GM18867 (cell line): ENCODE data around the gene FADS6.

ENCODE experiments used
- ATAC-seq: cut with Tn5 transposase; IDR thresholded peaks from one replicate; pipeline ENCODE4 v1.9.1; 2021; ENCODE audit warnings: mild to moderate bottlenecking, moderate library complexity; ENCODE audit not compliant: unreplicated experiment

Gene FADS6

DNA sequence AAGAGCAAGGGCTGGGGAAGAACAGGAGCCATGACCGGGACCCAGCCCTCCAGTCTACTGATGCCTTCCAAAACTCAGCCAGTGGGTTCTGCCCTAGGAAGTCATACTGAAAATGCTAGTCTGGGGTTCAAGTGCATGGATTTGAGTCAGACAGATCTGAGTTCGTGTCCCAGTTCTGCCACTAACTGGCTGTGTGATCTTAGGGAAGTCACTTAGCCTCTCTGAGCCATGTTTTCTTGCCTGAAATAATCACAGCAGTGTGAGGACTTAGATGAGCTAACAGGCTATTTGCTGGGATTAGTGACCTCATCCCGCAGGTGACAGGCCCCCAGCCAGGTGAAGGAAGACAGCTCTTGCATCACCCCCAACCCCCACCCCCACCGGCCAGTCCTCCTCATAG is 38.1 kb downstream of the FADS6 start:
- ATAC-seq: no peak

GRCh38 chr17:74854792-74855191 is 38.6 kb downstream of the FADS6 start:
- ATAC-seq: no peak

DNA sequence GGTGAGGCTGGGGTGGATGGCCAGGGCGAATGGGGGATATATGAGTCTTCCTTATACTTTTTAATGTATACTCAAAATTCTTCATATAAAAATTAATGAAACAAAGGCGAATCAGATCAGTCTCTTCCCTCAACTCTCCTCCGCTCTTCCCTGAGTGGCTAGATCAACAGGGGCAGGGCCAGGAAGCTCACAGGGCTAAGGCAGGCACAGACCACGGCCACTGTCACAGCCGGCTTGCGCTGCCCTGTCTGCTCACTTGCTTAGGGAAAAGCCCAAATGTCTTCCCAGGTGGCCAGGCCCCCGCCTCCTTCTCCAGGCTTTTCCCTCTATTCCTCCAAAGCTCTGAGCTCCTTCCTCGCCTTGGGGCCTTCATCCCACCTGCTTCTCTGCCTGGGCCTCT is 39.8 kb downstream of the FADS6 start:
- ATAC-seq: no peak

- ATAC-seq: no peak
These were observed 40.4 kb downstream of the FADS6 start for GRCh38 chr17:74853048-74853397.

- ATAC-seq: no peak
These were observed 41.0 kb downstream of the FADS6 start for GRCh38 chr17:74852237-74853047.

DNA sequence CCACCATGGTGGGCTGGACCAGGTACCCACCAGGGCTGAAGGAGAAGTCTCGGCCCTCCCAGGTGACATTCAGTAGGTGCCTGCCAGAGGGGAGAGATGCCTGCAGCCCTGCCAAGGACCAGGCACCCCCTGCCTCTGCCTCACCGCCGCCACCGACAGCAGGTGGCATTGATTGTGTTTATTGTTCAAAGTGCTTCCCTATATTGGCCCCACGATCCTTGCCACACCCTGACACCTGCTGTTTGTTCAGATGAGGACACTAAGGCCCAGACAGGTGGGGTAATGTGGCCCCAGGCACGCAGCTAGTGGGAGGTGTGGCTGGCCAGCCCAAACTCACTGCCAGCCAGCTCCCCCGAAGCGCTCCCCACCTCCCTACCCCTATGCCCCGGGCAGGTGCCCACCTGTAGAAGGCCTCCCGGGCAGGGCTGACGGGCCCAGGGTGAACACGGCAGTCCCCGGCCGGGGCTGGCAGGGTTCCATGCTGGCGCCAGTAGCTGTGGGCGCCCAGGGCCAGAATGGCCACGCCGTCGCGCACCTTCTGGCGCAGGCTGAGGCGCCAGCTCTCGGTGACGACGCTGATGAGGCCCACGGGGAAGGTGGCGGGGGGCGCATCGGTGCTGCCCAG is 41.7 kb downstream of the FADS6 start:
- ATAC-seq: no peak

GRCh38 chr17:74850914-74851313 is 42.5 kb downstream of the FADS6 start:
- no peak for ATAC-seq

- no peak for ATAC-seq
These were observed 43.1 kb downstream of the FADS6 start for GRCh38 chr17:74850310-74850709.

- no peak for ATAC-seq
These were observed 44.6 kb downstream of the FADS6 start for GRCh38 chr17:74848656-74849399.

DNA sequence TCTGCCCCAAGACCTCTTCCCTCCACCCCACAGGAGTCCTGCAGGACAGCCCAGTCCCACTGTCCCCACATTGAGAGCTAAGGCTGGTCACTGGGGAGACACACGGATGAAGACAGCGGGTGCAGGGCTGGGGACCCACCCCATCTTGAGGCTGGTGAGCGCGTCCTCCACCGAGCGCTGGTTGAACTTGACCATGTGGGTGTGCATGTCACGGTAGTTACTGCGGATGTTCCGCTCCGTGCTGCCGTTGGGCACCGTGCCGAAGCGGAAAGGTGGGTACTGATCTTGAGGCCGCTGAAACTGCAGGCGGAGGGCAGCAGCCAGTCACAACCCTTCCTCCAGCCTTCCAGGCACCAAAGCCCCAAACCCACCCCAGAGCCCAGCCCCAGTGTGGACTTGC is 46.8 kb downstream of the FADS6 start:
- no peak for ATAC-seq

- no peak for ATAC-seq
These were observed 50.1 kb downstream of the FADS6 start for GRCh38 chr17:74843352-74843627.

GRCh38 chr17:74842599-74843351 is 50.7 kb downstream of the FADS6 start:
- ATAC-seq: no peak

- ATAC-seq: no peak
These were observed 51.3 kb downstream of the FADS6 start for GRCh38 chr17:74842146-74842598.

DNA sequence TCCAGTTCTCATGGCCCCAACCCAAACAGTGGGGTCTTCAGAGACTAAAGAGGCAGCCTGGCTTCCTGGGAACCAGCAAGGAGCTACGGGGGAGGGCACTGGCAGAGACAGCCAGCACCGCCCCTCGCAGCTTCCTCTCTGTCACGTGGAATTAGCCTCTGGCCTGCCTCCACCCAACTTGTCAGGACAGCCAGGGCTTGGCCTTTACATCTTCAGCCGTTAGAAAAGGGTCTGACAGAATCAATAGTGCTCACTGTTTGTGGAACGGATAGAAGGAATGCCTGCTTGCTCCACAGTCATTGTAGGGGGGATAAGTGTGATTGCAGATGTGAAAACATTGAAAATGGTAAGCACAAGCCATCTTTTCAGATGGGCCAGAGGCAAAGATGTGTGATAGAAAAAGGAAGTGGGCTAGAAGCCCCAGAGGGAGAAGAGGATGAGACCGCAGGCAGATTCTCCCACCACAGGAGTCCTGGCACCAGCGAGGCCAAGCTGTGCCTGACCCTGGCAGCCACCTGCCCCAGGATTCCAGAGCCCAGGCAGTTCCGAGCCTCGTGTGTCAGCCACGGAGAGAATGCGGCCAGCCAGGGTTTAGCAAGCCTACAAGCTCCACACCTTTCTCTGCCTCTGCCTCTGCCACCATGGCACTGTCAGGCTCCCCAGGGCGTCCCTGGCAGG is 52.3 kb downstream of the FADS6 start:
- no peak for ATAC-seq

GRCh38 chr17:74839990-74840852 is 53.2 kb downstream of the FADS6 start:
- ATAC-seq: no peak

GRCh38 chr17:74838274-74838673 is 55.2 kb downstream of the FADS6 start:
- no peak for ATAC-seq

GRCh38 chr17:74836691-74837467 is 56.6 kb downstream of the FADS6 start:
- ATAC-seq: no peak

- ATAC-seq: no peak
These were observed 57.2 kb downstream of the FADS6 start for GRCh38 chr17:74836191-74836590.
